ENCODE measurements around the gene SYNGR1.

Gene SYNGR1

GRCh38 chr22:39432361-39432811 is 82.6 kb downstream of the SYNGR1 start:
- no peak for DNase-seq

GRCh38 chr22:39433476-39434242 is 83.9 kb downstream of the SYNGR1 start:
- DNase-seq, result no peak

GRCh38 chr22:39434243-39434653 is 84.5 kb downstream of the SYNGR1 start:
- DNase-seq, result no peak

- no peak for DNase-seq
Observed at GRCh38 chr22:39434721-39435120, 84.9 kb downstream of the SYNGR1 start.

All from EL (cell line).